ENCODE data around the gene DNMT3A. TPM values are rescaled to one million over a fixed set of nuclear protein-coding genes. Genes with fewer than 3 reads are reported as not detected.

DNMT3A gene
- total RNA-seq, 1 donor from 2014 or later, result 58.1 TPM

GRCh38 chr2:25309402-25309801 lies 32.3 kb downstream of the DNMT3A start:
- Histone ChIP-seq H4K20me1 (ENCODE audit: insufficient read depth, low read length) (peaks cover 47% of the 10 kb centered on the region), H3K4me3 (ENCODE audit: insufficient read depth, low read depth, low read length) (no peak overlapping the region), H3K27me3 (ENCODE audit: insufficient read depth, low read length) (no peaks in the 10 kb centered on the region), H2AFZ (ENCODE audit: low read depth, low read length) (no peak overlapping the region), H3K9me3 (ENCODE audit: insufficient read depth, low read depth, low read length) (no peaks in the 10 kb centered on the region), H3K79me2 (ENCODE audit: insufficient read depth, low read length) (no peaks in the 10 kb centered on the region), H3K36me3 (ENCODE audit: insufficient read depth, low read length) (no peaks in the 10 kb centered on the region), H3K27ac (ENCODE audit: low read depth, low read length) (no peak overlapping the region), H3K4me2 (ENCODE audit: low read length) (no peak overlapping the region), H3K9ac (ENCODE audit: low read length) (no peak overlapping the region), H3K4me1 (ENCODE audit: insufficient read depth, low read length) (peaks cover under 1% of the 10 kb centered on the region)
- Mint-ChIP-seq H3K4me3 (ENCODE audit: unreplicated experiment) (no peak overlapping the region), H3K4me1 (ENCODE audit: low read depth, unreplicated experiment) (peaks cover 11% of the 10 kb centered on the region), H3K9me3 (ENCODE audit: unreplicated experiment) (no peaks in the 10 kb centered on the region), H3K27ac (ENCODE audit: unreplicated experiment) (no peak overlapping the region), H3K36me3 (ENCODE audit: low read depth, unreplicated experiment) (peaks cover 6% of the 10 kb centered on the region), H3K27me3 (ENCODE audit: low read depth, unreplicated experiment) (no peaks in the 10 kb centered on the region)
- TF ChIP-seq, protein P1, sequence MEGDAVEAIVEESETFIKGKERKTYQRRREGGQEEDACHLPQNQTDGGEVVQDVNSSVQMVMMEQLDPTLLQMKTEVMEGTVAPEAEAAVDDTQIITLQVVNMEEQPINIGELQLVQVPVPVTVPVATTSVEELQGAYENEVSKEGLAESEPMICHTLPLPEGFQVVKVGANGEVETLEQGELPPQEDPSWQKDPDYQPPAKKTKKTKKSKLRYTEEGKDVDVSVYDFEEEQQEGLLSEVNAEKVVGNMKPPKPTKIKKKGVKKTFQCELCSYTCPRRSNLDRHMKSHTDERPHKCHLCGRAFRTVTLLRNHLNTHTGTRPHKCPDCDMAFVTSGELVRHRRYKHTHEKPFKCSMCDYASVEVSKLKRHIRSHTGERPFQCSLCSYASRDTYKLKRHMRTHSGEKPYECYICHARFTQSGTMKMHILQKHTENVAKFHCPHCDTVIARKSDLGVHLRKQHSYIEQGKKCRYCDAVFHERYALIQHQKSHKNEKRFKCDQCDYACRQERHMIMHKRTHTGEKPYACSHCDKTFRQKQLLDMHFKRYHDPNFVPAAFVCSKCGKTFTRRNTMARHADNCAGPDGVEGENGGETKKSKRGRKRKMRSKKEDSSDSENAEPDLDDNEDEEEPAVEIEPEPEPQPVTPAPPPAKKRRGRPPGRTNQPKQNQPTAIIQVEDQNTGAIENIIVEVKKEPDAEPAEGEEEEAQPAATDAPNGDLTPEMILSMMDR (IDR thresholded peaks at IDR 0.05; ENCODE audit: insufficient read depth, low read depth, low read length), result peak; percentile 49
- TF ChIP-seq EZH2 (IDR thresholded peaks at IDR 0.05; ENCODE audit: insufficient read depth, low read length), result no peak
- no peak for FAIRE-seq
- no peak for DNase-seq (ENCODE audit: low read depth)

GRCh38 chr2:25308599-25308998 lies 33.1 kb downstream of the DNMT3A start:
- Histone ChIP-seq H2AFZ (ENCODE audit: low read depth, low read length) (no peak overlapping the region), H3K4me3 (ENCODE audit: insufficient read depth, low read depth, low read length) (no peak overlapping the region), H3K9ac (ENCODE audit: low read length) (no peak overlapping the region), H3K79me2 (ENCODE audit: insufficient read depth, low read length) (no peaks in the 10 kb centered on the region), H3K36me3 (ENCODE audit: insufficient read depth, low read length) (no peaks in the 10 kb centered on the region), H3K27ac (ENCODE audit: low read depth, low read length) (no peak overlapping the region), H3K27me3 (ENCODE audit: insufficient read depth, low read length) (no peaks in the 10 kb centered on the region), H3K4me1 (ENCODE audit: insufficient read depth, low read length) (no peaks in the 10 kb centered on the region), H3K9me3 (ENCODE audit: insufficient read depth, low read depth, low read length) (no peaks in the 10 kb centered on the region), H3K4me2 (ENCODE audit: low read length) (no peak overlapping the region), H4K20me1 (ENCODE audit: insufficient read depth, low read length) (peaks cover 56% of the 10 kb centered on the region)
- no peak overlapping the region for H3K4me3 Mint-ChIP-seq (ENCODE audit: unreplicated experiment)
- DNase-seq (ENCODE audit: low read depth) (no peak), FAIRE-seq (no peak)
- TF ChIP-seq, protein P1 (IDR thresholded peaks at IDR 0.05; ENCODE audit: insufficient read depth, low read depth, low read length), result no peak
- no peak for TF ChIP-seq EZH2 (IDR thresholded peaks at IDR 0.05; ENCODE audit: insufficient read depth, low read length)
- peaks cover 19% of the 10 kb centered on the region for H3K4me1 Mint-ChIP-seq (ENCODE audit: low read depth, unreplicated experiment)
- H3K9me3 Mint-ChIP-seq (ENCODE audit: unreplicated experiment), result no peaks in the 10 kb centered on the region
- no peaks in the 10 kb centered on the region for H3K27me3 Mint-ChIP-seq (ENCODE audit: low read depth, unreplicated experiment)
- peaks cover 6% of the 10 kb centered on the region for H3K36me3 Mint-ChIP-seq (ENCODE audit: low read depth, unreplicated experiment)
- H3K27ac Mint-ChIP-seq (ENCODE audit: unreplicated experiment), result no peak overlapping the region

- H3K9me3 ChIP-seq (ENCODE audit: insufficient read depth, low read depth, low read length), result no peaks in the 10 kb centered on the region
- H3K79me2 ChIP-seq (ENCODE audit: insufficient read depth, low read length), result no peaks in the 10 kb centered on the region
- Mint-ChIP-seq H3K27me3 (ENCODE audit: low read depth, unreplicated experiment) (no peaks in the 10 kb centered on the region), H3K4me1 (ENCODE audit: low read depth, unreplicated experiment) (peaks cover 20% of the 10 kb centered on the region), H3K27ac (ENCODE audit: unreplicated experiment) (no peak overlapping the region), H3K9me3 (ENCODE audit: unreplicated experiment) (no peaks in the 10 kb centered on the region), H3K36me3 (ENCODE audit: low read depth, unreplicated experiment) (peaks cover 6% of the 10 kb centered on the region), H3K4me3 (ENCODE audit: unreplicated experiment) (no peak overlapping the region)
- no peak overlapping the region for H3K27ac ChIP-seq (ENCODE audit: low read depth, low read length)
- H3K4me1 ChIP-seq (ENCODE audit: insufficient read depth, low read length), result no peaks in the 10 kb centered on the region
- H4K20me1 ChIP-seq (ENCODE audit: insufficient read depth, low read length), result peaks cover 56% of the 10 kb centered on the region
- DNase-seq (ENCODE audit: low read depth) (no peak), FAIRE-seq (no peak)
- H3K36me3 ChIP-seq (ENCODE audit: insufficient read depth, low read length), result no peaks in the 10 kb centered on the region
- H3K9ac ChIP-seq (ENCODE audit: low read length), result no peak overlapping the region
- no peak for TF ChIP-seq EZH2 (IDR thresholded peaks at IDR 0.05; ENCODE audit: insufficient read depth, low read length)
- TF ChIP-seq, protein P1 (IDR thresholded peaks at IDR 0.05; ENCODE audit: insufficient read depth, low read depth, low read length), result no peak
- H3K27me3 ChIP-seq (ENCODE audit: insufficient read depth, low read length), result no peaks in the 10 kb centered on the region
- no peak overlapping the region for H3K4me3 ChIP-seq (ENCODE audit: insufficient read depth, low read depth, low read length)
- no peak overlapping the region for H3K4me2 ChIP-seq (ENCODE audit: low read length)
- H2AFZ ChIP-seq (ENCODE audit: low read depth, low read length), result no peak overlapping the region
Measured at GRCh38 chr2:25307949-25308557, 33.7 kb downstream of the DNMT3A start.
